HG03159 (cell line): ENCODE measurements around the gene TTC39C.
"Not testable (repeated sequence)": the region's sequence is repeated elsewhere in the genome, so short reads cannot be mapped to it uniquely, and the experiment has no call there.

ENCODE experiments used
- ATAC-seq: cut with Tn5 transposase; IDR thresholded peaks from one replicate; pipeline ENCODE4 v1.9.1; 2021; ENCODE audit warnings: mild to moderate bottlenecking, moderate library complexity; ENCODE audit not compliant: unreplicated experiment

Gene TTC39C

GRCh38 chr18:24118750-24119577, 104.4 kb downstream of the TTC39C start:
- ATAC-seq = no peak

- no peak for ATAC-seq
These were observed 106.1 kb downstream of the TTC39C start for GRCh38 chr18:24120676-24121075.

GRCh38 chr18:24121625-24122024, 107.1 kb downstream of the TTC39C start:
- ATAC-seq = no peak

- ATAC-seq = no peak
These were observed 111.8 kb downstream of the TTC39C start for GRCh38 chr18:24126155-24126961.

GRCh38 chr18:24127735-24128134, 113.2 kb downstream of the TTC39C start:
- no peak for ATAC-seq

GRCh38 chr18:24128700-24129099, 114.1 kb downstream of the TTC39C start:
- no peak for ATAC-seq

GRCh38 chr18:24130494-24130893, 115.9 kb downstream of the TTC39C start:
- ATAC-seq = no peak

- ATAC-seq = no peak
These were observed 122.4 kb downstream of the TTC39C start for GRCh38 chr18:24136967-24137373.

GRCh38 chr18:24138409-24138788, 123.8 kb downstream of the TTC39C start:
- no peak for ATAC-seq

- ATAC-seq = peak; percentile 93
These were observed 124.4 kb downstream of the TTC39C start, which contains the start of gene CABYR for GRCh38 chr18:24138789-24139616. CABYR (plus strand) TSS chr18:24139062; CDS start chr18:24143115, 4,053 bp downstream.

- ATAC-seq = no peak
These were observed 126.1 kb downstream of the TTC39C start for GRCh38 chr18:24140697-24141096.

- no peak for ATAC-seq
These were observed 127.8 kb downstream of the TTC39C start for GRCh38 chr18:24142376-24142775.

GRCh38 chr18:24149591-24149990, 135.0 kb downstream of the TTC39C start:
- not testable (repeated sequence) for ATAC-seq

- no peak for ATAC-seq
These were observed 138.8 kb downstream of the TTC39C start for GRCh38 chr18:24153397-24153796.

- no peak for ATAC-seq
These were observed 143.3 kb downstream of the TTC39C start for GRCh38 chr18:24157855-24158254.

GRCh38 chr18:24160086-24160485, 145.5 kb downstream of the TTC39C start:
- ATAC-seq = no peak

GRCh38 chr18:24161304-24161703, 146.8 kb downstream of the TTC39C start:
- no peak for ATAC-seq

- no peak for ATAC-seq
These were observed 153.9 kb downstream of the TTC39C start for GRCh38 chr18:24168496-24168895.

- ATAC-seq = no peak
These were observed 155.8 kb downstream of the TTC39C start for GRCh38 chr18:24170360-24170759.

- ATAC-seq = no peak
These were observed 159.4 kb downstream of the TTC39C start for GRCh38 chr18:24173997-24174396.
